K562 (cell line): ENCODE results near the gene DGCR8. TPM values are rescaled to one million over a fixed set of nuclear protein-coding genes. Genes with fewer than 3 reads are reported as not detected.
A peak's percentile ranks its signal among the peaks of the same experiment; 100 is the strongest.

Source experiments
- ATF1 ChIP-seq, 2 experiments: fragments of 450-650 bp in 1 of 2; IDR thresholded peaks; 2 replicates each; pipeline ENCODE4 v1.6.1; 2016; ENCODE audit warnings: missing compliant biosample characterization in 1 of 2, missing genetic modification characterization in 1 of 2
- FOXA3 ChIP-seq, 2 experiments: fragments of 450-650 bp in 1 of 2; sonication (generic) in 1 of 2; formaldehyde crosslinking; IDR thresholded peaks in 1 of 2; conservative IDR thresholded peaks in 1 of 2; 2 replicates each; pipeline versions ENCODE4 v1.4.0 to v1.8.0; 2020 to 2022; ENCODE audit warnings: mild to moderate bottlenecking in 2 of 2, missing genetic modification reagents in 1 of 2
- HDAC3 ChIP-seq: fragments of 450-650 bp; IDR thresholded peaks from 2 replicates; pipeline ENCODE4 v1.6.1; 2018; ENCODE audit warnings: borderline replicate concordance, mild to moderate bottlenecking, moderate library complexity; ENCODE audit not compliant: partially characterized antibody
- ILF3 ChIP-seq: fragments of 450-650 bp; IDR thresholded peaks from 2 replicates; pipeline ENCODE4 v1.6.1; 2018; ENCODE audit warnings: antibody characterized with exemption, mild to moderate bottlenecking, moderate library complexity, borderline replicate concordance
- MYBL2 ChIP-seq, 2 experiments: fragments of 450-650 bp in 1 of 2; sonication (generic) in 1 of 2; formaldehyde crosslinking in 1 of 2; IDR thresholded peaks; 2 replicates each; pipeline versions ENCODE4 v1.6.1 to v1.8.1; 2017 to 2022; ENCODE audit warnings: borderline replicate concordance in 1 of 2, inconsistent platforms in 1 of 2, low read depth in 1 of 2, mild to moderate bottlenecking in 1 of 2, missing genetic modification reagents in 1 of 2, moderate library complexity in 1 of 2
- NR1H2 ChIP-seq: sonication (generic); formaldehyde crosslinking; IDR thresholded peaks from 2 replicates; pipeline ENCODE4 v1.4.0; 2020; ENCODE audit warnings: mild to moderate bottlenecking, missing genetic modification reagents
- RBBP5 ChIP-seq: fragments of 200-600 bp; sonication (generic); IDR thresholded peaks from 2 replicates; pipeline ENCODE4 v1.6.1; 2012; ENCODE audit warnings: borderline replicate concordance, mild to moderate bottlenecking, low read length, control low read depth, inconsistent platforms; ENCODE audit not compliant: insufficient read depth, poor library complexity, severe bottlenecking
- SMARCE1 ChIP-seq: fragments of 450-650 bp; IDR thresholded peaks from 2 replicates; pipeline ENCODE4 v1.7.1; 2016; ENCODE audit warnings: mild to moderate bottlenecking
- STAG1 ChIP-seq: sonication (generic); formaldehyde crosslinking; IDR thresholded peaks from 2 replicates; pipeline ENCODE4 v1.5.0; 2020; ENCODE audit warnings: missing genetic modification reagents, borderline replicate concordance
- TAL1 ChIP-seq: fragments of 450-650 bp; IDR thresholded peaks from 2 replicates; pipeline ENCODE4 v1.6.1; 2016; ENCODE audit warnings: mild to moderate bottlenecking
- TCF7L2 ChIP-seq: fragments of 150-350 bp; IDR thresholded peaks from 2 replicates; pipeline ENCODE4 v1.6.1; 2016; ENCODE audit warnings: low read depth, mild to moderate bottlenecking, low read length, moderate library complexity
- ZNF140 ChIP-seq: fragments of 250-450 bp; sonication (Bioruptor Pico); IDR thresholded peaks from 2 replicates; pipeline ENCODE4 v1.8.0; 2021; ENCODE audit warnings: moderate library complexity, mild to moderate bottlenecking, inconsistent platforms
- ZNF197 ChIP-seq: fragments of 200-800 bp; sonication (Bioruptor generic); IDR thresholded peaks from 2 replicates; pipeline ENCODE4 v1.6.1; 2016; ENCODE audit warnings: low read depth, missing genetic modification characterization, missing compliant biosample characterization
- ZNF282 ChIP-seq: sonication (generic); formaldehyde crosslinking; IDR thresholded peaks from 2 replicates; pipeline ENCODE4 v1.8.1; 2023; ENCODE audit warnings: missing genetic modification reagents
- ZNF347 ChIP-seq: fragments of 450-650 bp; formaldehyde crosslinking; IDR thresholded peaks from 2 replicates; pipeline ENCODE4 v1.4.0; 2020; ENCODE audit warnings: low read depth, mild to moderate bottlenecking, moderate library complexity
- ZNF384 ChIP-seq: IDR thresholded peaks from 2 replicates; pipeline ENCODE4 v1.6.1; 2012; ENCODE audit warnings: low read depth, low read length, improper control_type of control experiment
- polyA plus RNA-seq, 8 experiments: library from polyadenylated mRNA; depleted of rRNA in 4 of 8; stranded (reverse) in 5 of 8; unstranded in 3 of 8; fragments of >200 nt; fragmentation: Nextera tagmentation in 2 of 8; fragmentation: Illumina TruSeq in 1 of 8; extraction: Ambion mirVana in 2 of 8; extraction: Trizol in 1 of 8; gene quantifications; 2 replicates each; pipeline versions ENCODE4 v1.2.1 to v1.2.3, GENCODE V29; 2011 to 2014; ENCODE audit warnings: inconsistent platforms in 1 of 8, missing spikeins in 1 of 8
- total RNA-seq, 7 experiments: library from RNA; depleted of rRNA in 6 of 7; stranded (reverse); fragments of >200 nt in 6 of 7; fragmentation: Illumina TruSeq in 2 of 7; extraction: Trizol in 2 of 7; gene quantifications; 2 replicates each; pipeline versions ENCODE4 v1.2.1 to v1.2.3, GENCODE V29; 2011 to 2021; ENCODE audit warnings: low replicate concordance in 1 of 7
- TF ChIP-seq, protein P1 (sequence below): fragments of 450-650 bp; IDR thresholded peaks from one replicate; pipeline ENCODE4 v1.6.1; 2018; ENCODE audit warnings: mild to moderate bottlenecking, moderate library complexity; ENCODE audit not compliant: partially characterized antibody
- TF ChIP-seq, protein P2 (sequence below): fragments of 250-450 bp; sonication (Bioruptor Pico); IDR thresholded peaks from 2 replicates; pipeline ENCODE4 v1.8.0; 2021; ENCODE audit warnings: moderate library complexity, mild to moderate bottlenecking, inconsistent platforms
- TF ChIP-seq, protein P3 (sequence below), 3 experiments: IDR thresholded peaks in 2 of 3; conservative IDR thresholded peaks in 1 of 3; 2 replicates each; pipeline ENCODE4 v1.5.1; 2011 to 2012; ENCODE audit warnings: low read length in 3 of 3, mild to moderate bottlenecking in 3 of 3, control low read depth in 2 of 3, improper control_type of control experiment in 1 of 3, inconsistent platforms in 1 of 3, low read depth in 1 of 3, mixed read lengths in 1 of 3, moderate library complexity in 1 of 3; ENCODE audit not compliant: insufficient read depth in 2 of 3
- TF ChIP-seq, protein P4 (sequence below), 3 experiments: fragments of 200-800 bp in 1 of 3; sonication (Bioruptor generic) in 1 of 3; sonication (generic) in 1 of 3; formaldehyde crosslinking in 1 of 3; IDR thresholded peaks; 2 replicates each; pipeline versions ENCODE4 v1.6.1 to v1.8.0; 2016 to 2022; ENCODE audit warnings: mild to moderate bottlenecking in 2 of 3, missing compliant biosample characterization in 2 of 3, missing genetic modification characterization in 2 of 3, missing genetic modification reagents in 1 of 3

The DGCR8 gene
- total and polyA plus RNA-seq, 9 of the 15 experiments (the other 6 are each of a cell fraction or from before 2014, with no cell fraction given) = 5.9 to 144 (median 80.1) TPM

DNA sequence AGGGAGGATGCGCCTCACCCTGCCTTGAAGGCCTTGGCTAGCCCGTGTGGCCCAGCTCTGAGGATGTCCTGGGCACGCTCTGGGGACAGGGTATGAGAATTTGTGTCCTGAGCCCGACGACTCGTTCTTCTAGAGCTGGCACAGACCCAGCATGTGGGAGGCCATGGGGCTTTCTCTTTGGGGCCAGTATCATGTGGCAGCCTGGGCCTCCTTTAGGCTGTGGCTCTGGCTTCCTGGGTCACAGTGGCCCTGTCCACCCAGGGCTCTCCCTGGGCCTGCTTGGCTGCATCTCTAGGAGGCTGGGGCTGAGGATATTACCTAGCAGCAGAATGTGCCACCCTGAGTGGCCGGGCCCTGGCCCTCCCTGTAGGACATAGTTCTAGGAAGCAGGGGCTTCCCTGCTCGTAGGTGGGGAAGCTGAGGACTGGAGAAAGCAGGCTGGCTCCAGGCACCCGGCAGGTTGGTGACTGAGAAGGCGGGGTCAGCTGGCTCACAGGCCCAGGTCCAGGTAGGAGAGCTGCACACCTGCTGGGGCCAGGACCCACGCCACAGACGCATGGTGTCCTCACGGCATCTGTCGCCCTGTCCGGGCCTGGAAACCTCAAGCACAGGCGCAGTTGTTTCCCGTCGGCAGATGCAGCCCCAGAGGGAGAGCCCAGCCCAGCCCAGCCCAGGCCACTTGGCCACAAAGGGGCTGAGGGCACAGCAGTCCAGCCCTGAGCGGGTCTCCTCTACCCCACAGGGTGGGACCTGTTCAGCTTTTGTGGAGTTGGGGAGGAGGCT, 64.0 kb downstream of the DGCR8 start (continued):
- TF ChIP-seq RBBP5 = no peak
- TF ChIP-seq, protein P1, sequence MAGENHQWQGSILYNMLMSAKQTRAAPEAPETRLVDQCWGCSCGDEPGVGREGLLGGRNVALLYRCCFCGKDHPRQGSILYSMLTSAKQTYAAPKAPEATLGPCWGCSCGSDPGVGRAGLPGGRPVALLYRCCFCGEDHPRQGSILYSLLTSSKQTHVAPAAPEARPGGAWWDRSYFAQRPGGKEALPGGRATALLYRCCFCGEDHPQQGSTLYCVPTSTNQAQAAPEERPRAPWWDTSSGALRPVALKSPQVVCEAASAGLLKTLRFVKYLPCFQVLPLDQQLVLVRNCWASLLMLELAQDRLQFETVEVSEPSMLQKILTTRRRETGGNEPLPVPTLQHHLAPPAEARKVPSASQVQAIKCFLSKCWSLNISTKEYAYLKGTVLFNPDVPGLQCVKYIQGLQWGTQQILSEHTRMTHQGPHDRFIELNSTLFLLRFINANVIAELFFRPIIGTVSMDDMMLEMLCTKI = no peak
- TF ChIP-seq TCF7L2 = no peak
- TF ChIP-seq, protein P2, sequence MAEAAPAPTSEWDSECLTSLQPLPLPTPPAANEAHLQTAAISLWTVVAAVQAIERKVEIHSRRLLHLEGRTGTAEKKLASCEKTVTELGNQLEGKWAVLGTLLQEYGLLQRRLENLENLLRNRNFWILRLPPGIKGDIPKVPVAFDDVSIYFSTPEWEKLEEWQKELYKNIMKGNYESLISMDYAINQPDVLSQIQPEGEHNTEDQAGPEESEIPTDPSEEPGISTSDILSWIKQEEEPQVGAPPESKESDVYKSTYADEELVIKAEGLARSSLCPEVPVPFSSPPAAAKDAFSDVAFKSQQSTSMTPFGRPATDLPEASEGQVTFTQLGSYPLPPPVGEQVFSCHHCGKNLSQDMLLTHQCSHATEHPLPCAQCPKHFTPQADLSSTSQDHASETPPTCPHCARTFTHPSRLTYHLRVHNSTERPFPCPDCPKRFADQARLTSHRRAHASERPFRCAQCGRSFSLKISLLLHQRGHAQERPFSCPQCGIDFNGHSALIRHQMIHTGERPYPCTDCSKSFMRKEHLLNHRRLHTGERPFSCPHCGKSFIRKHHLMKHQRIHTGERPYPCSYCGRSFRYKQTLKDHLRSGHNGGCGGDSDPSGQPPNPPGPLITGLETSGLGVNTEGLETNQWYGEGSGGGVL (CRISPR knock-in tag) = no peak
- TF ChIP-seq ZNF197 (CRISPR knock-in tag) = no peak
- TF ChIP-seq ZNF384 = no peak
- no peak for TF ChIP-seq NR1H2 (CRISPR knock-in tag)
- TF ChIP-seq FOXA3 (CRISPR knock-in tag; conservative IDR thresholded peaks at IDR 0.05 in 1 of 2, IDR thresholded peaks at IDR 0.05 in 1 of 2) = no peak
- TF ChIP-seq STAG1 (CRISPR knock-in tag) = 0 out of 2 replicates have a peak, but pooled peaks have one; percentile 15
- no peak for TF ChIP-seq ILF3
- no peak for TF ChIP-seq SMARCE1
- no peak for TF ChIP-seq MYBL2 (IDR thresholded peaks at IDR 0.05; ENCODE audit: low read depth)
- TF ChIP-seq MYBL2 (CRISPR knock-in tag; IDR thresholded peaks at IDR 0.05; ENCODE audit: borderline replicate concordance) = peak; percentile 82; the same call in 1 of the 2 replicates
- TF ChIP-seq ZNF140 = no peak
- TF ChIP-seq, protein P3, sequence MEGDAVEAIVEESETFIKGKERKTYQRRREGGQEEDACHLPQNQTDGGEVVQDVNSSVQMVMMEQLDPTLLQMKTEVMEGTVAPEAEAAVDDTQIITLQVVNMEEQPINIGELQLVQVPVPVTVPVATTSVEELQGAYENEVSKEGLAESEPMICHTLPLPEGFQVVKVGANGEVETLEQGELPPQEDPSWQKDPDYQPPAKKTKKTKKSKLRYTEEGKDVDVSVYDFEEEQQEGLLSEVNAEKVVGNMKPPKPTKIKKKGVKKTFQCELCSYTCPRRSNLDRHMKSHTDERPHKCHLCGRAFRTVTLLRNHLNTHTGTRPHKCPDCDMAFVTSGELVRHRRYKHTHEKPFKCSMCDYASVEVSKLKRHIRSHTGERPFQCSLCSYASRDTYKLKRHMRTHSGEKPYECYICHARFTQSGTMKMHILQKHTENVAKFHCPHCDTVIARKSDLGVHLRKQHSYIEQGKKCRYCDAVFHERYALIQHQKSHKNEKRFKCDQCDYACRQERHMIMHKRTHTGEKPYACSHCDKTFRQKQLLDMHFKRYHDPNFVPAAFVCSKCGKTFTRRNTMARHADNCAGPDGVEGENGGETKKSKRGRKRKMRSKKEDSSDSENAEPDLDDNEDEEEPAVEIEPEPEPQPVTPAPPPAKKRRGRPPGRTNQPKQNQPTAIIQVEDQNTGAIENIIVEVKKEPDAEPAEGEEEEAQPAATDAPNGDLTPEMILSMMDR (IDR thresholded peaks at IDR 0.05 in 2 of 3, conservative IDR thresholded peaks at IDR 0.05 in 1 of 3; ENCODE audit: insufficient read depth in 2 of 3, low read depth in 1 of 3, low read length in 3 of 3) = no peak
- TF ChIP-seq HDAC3 = no peak
- TF ChIP-seq ATF1 (CRISPR knock-in tag; IDR thresholded peaks at IDR 0.05) = no peak
- no peak for TF ChIP-seq ATF1 (tag; IDR thresholded peaks at IDR 0.05)
- peak; percentile 94; the same call in 1 of the 2 replicates for TF ChIP-seq ZNF282 (CRISPR knock-in tag)
- TF ChIP-seq TAL1 = no peak
- TF ChIP-seq ZNF347 (CRISPR knock-in tag) = no peak
- TF ChIP-seq, protein P4, sequence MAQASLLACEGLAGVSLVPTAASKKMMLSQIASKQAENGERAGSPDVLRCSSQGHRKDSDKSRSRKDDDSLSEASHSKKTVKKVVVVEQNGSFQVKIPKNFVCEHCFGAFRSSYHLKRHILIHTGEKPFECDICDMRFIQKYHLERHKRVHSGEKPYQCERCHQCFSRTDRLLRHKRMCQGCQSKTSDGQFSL (CRISPR knock-in tag; IDR thresholded peaks at IDR 0.05) = no peak
- TF ChIP-seq, protein P4 (tag; IDR thresholded peaks at IDR 0.05) = no peak
